Retinal pigment epithelial cell (primary cell): ENCODE data around the gene ZNF343.

ENCODE experiments used
- DNase-seq: peaks from one replicate; pipeline ENCODE4 v3.0.0-alpha.2; 2010; ENCODE audit warnings: low read depth
- H3K4me3 ChIP-seq: 2 replicates; pipeline ENCODE4 v1.5.1; 2011; ENCODE audit warnings: mild to moderate bottlenecking, low read length, control low read depth, moderate library complexity
- TF ChIP-seq, protein P1 (sequence below): conservative IDR thresholded peaks from 2 replicates; pipeline ENCODE4 v1.5.1; 2011; ENCODE audit warnings: low read depth, low read length, control low read depth, inconsistent platforms

ZNF343 gene

DNA sequence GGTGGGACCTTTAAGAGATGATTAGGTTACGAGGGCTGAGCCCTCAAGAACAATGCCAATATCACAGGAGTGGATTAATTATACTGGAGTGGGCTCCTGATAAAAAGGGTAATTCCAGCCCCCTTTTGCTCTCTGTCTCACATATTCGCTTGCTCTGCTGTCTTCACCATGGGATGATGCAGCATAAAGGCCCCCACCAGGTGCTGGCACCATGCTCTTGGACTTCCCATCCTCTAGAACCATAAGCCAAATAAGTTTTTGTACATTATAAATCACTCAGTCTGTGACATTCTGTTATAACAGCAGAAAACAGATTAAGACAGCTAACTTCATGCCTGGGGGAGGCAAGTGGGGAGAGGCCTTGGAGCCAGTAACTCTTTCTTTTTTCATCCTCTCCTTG is 28.3 kb downstream of the ZNF343 start:
- no peak overlapping the region for H3K4me3 ChIP-seq
- TF ChIP-seq, protein P1, sequence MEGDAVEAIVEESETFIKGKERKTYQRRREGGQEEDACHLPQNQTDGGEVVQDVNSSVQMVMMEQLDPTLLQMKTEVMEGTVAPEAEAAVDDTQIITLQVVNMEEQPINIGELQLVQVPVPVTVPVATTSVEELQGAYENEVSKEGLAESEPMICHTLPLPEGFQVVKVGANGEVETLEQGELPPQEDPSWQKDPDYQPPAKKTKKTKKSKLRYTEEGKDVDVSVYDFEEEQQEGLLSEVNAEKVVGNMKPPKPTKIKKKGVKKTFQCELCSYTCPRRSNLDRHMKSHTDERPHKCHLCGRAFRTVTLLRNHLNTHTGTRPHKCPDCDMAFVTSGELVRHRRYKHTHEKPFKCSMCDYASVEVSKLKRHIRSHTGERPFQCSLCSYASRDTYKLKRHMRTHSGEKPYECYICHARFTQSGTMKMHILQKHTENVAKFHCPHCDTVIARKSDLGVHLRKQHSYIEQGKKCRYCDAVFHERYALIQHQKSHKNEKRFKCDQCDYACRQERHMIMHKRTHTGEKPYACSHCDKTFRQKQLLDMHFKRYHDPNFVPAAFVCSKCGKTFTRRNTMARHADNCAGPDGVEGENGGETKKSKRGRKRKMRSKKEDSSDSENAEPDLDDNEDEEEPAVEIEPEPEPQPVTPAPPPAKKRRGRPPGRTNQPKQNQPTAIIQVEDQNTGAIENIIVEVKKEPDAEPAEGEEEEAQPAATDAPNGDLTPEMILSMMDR: no peak
- no peak for DNase-seq

DNA sequence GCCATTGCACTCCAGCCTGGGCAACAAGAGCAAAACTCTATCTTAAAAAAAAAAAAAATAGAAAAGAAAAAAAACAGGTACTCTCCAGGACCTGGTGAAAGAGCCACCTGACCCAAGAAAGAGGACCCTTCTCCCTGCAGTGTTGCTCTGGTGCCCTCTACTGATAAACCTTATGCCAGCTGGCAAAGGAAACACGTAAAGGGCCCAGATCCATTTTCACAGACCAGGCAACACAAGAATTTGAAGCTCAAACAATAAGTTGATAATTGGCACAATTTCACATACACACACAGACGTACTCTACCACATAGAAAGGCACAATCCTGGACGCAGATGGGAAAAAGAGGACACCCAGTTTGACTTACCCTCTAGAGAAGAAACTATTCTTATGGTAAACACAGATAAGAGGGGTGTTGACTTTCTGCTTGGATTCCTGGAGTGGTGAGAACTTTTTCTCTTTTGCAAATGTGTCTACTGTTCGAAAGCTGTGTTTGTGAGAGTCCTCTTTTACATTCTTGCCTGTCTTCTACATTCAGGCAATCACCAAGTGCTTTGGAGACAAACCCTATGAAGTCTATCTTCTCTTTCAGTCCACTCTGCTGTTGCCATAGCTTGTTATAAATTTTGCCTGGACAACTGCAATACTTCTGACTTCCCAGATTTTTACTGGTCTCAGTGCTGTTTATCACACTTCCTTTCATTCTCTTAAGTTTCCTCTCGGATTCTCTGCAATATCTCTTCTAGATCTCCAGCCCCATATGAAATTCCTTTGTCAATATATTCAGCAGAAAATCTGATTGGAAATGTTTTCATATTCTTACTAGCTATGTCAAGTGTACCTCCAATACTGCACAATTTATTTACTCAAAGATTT is 31.7 kb downstream of the ZNF343 start:
- DNase-seq: no peak
- TF ChIP-seq, protein P1: peak; percentile 13
- H3K4me3 ChIP-seq: no peak overlapping the region

DNA sequence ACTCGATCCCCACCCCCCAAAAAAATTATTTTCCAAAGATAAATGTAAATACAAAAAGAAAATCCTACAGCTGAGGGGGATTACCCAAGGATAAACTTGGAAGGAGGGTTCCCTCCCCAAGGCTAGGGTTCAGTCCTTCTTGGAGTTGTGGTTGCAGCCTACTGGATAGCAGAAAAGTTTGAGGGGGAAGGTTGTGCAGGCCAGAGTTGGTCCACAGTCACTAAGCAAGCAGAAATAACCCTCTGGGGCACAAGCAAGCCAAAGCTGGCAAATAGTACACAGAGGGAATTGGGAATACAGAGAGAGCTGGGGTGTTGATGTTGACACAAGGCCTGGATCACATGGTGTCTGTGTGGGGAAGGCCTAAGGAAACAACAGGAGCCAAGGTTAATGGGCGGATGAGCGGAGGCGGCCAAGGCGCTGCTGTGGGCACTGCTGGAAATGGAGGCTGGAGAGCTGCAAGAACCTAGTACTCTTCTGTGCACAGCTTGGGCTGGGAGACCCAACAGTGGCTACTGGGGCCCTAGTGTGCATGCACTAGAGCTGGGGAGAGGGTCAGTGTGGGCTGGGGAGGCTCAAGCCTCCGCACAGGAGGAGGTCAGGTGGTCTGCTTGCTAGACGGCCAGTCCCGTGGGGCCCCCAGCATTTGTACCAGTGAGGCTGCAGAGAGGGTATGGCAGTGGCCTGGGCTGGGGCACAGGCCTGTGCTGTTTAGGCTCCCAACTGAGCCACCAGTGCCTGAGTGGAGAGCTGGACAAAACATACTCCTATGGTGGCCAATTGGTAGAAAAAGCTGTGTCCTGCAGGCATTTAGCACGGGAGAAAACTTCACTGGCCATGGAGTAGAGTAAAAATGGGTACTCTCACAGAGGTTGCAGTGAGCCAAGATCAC is 32.6 kb downstream of the ZNF343 start:
- no peak for DNase-seq
- TF ChIP-seq, protein P1: no peak
- no peak overlapping the region for H3K4me3 ChIP-seq

DNA sequence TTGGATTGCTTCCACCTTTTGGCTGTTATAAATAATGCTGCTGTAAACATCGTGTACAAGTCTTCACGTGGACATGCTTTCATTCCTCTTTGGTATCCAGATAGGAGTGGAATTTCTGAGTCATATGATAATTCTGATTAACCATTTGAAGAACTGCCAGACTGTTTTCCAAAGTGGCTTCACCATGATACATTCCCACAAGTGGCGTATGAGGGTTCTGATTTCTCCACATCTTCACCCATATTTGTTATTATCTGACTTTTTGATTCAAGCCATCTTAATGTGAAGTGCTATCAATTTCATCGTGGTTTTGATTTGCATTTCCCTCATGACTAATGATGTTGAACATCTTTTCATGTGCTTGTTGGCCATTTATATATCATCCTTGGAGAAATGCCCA is 35.2 kb downstream of the ZNF343 start:
- TF ChIP-seq, protein P1: no peak
- DNase-seq: peak; percentile 21
- no peak overlapping the region for H3K4me3 ChIP-seq

DNA sequence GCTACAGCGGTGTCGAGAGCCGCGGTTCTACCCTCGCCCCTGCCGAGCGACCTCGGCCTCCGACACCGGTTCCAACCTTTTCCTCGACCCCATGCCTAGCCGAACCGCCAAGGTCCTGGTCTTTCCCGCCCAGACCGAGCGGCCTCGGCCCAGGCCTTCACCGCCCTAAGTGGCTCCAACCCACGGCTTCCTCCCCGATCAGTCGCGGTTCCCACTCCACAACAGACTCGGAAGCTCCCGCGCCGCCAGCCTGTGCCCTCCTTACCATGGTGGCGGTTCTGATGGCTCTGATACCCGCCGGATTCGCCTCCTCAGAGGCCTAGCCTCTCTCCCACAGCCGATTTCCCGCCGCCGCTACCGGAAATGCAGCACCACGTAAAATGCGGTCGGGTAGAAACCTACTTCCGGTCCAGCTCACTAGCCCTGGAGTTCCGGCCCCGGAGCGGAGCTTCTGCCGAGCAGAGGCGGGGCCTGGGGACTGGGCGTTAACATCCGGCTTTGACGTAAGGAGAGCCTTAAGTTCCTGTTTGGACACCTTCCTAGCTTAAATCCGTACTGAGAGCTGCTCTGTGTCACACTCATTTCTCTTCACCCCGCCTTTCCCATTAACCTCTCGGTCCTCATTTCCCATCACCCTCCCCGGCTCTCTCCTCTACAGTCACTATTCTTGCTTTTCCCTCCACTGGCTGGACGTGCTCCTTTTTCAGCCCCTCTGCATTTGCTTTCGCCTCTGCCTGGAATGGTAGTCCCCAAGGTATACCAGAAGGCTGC is 38.1 kb downstream of the ZNF343 start, which contains the start of gene SNRPB:
SNRPB (minus strand) TSS at position 367 of the 771 bp plus-strand sequence; CDS start at position 268, 99 bp downstream.
- TF ChIP-seq, protein P1: no peak
- DNase-seq: peak; percentile 97
- peak within 1 kb of the TSS; percentile 95 for H3K4me3 ChIP-seq

DNA sequence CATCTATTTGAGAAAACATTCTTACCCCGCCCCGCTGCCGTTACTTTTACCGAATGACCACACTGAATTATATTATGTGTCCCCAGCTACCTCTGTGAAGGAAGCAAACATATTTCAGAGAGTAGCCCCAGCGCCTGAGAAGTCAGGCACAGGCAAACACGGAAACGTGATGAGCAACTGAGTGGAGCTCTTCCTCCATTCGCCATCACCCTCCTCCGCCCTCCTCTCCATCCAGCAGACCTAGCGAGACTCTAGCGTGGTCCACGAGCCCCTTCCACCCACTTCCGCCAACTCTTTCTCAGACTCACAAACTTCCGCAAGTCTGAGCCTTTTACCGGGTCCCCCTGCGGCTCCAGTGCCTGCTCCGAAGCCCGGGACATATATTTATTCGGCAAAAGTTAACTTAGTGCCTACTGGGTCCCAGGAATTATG is 38.7 kb downstream of the ZNF343 start:
- peak overlapping the region; percentile 95 for H3K4me3 ChIP-seq
- DNase-seq: no peak
- TF ChIP-seq, protein P1: no peak
